HEK293 (cell line): Measurements from ENCODE around the gene CRYBG2.

Experiments used
- CTCF ChIA-PET: fragments of 350-600 bp; formaldehyde crosslinking; extraction: SDS; loops from one replicate; lab custom pipeline; 2021; ENCODE audit warnings: antibody characterized with exemption; lab: Yijun Ruan, JAX
- POLR2A ChIA-PET: fragments of 300-600 bp; formaldehyde crosslinking; extraction: SDS; loops from one replicate; lab custom pipeline; 2020; ENCODE audit warnings: antibody characterized with exemption, inconsistent platforms; lab: Yijun Ruan, JAX
- H3K27ac ChIP-seq: fragments of 200-500 bp; sonication (Bioruptor generic); 2 replicates; pipeline ENCODE4 v1.5.1; 2014; ENCODE audit warnings: low read depth, low read length, control low read depth, inconsistent platforms; ENCODE audit errors: extremely low read depth
- H3K36me3 ChIP-seq, 2 experiments: fragments of 200-500 bp in 1 of 2; sonication (Bioruptor generic) in 1 of 2; 1 replicate in 1 of 2; 2 replicates in 1 of 2; pipeline ENCODE4 v1.5.1; 2014 to 2017; ENCODE audit warnings: inconsistent platforms in 2 of 2, low read length in 2 of 2; ENCODE audit not compliant: control insufficient read depth in 2 of 2, insufficient read depth in 1 of 2
- H3K4me1 ChIP-seq: fragments of 200-500 bp; sonication (Bioruptor generic); 2 replicates; pipeline ENCODE4 v1.5.1; 2014; ENCODE audit warnings: mild to moderate bottlenecking, low read length, inconsistent platforms; ENCODE audit not compliant: control insufficient read depth, insufficient read depth
- H3K4me3 ChIP-seq: 2 replicates; pipeline ENCODE4 v1.5.1; 2011; ENCODE audit warnings: low read depth, mild to moderate bottlenecking, control low read depth, low read length, moderate library complexity
- H3K9me3 ChIP-seq: fragments of 200-500 bp; sonication (Bioruptor generic); 2 replicates; pipeline ENCODE4 v1.5.1; 2014; ENCODE audit warnings: low read depth, low read length, inconsistent platforms; ENCODE audit not compliant: control insufficient read depth, insufficient read depth
- BCL11B ChIP-seq: fragments of 450-650 bp; formaldehyde crosslinking; IDR thresholded peaks from 2 replicates; pipeline ENCODE4 v1.5.1; 2016; ENCODE audit warnings: low read depth, missing biosample characterization, missing genetic modification characterization
- PBX3 ChIP-seq: sonication (generic); formaldehyde crosslinking; IDR thresholded peaks from 2 replicates; pipeline ENCODE4 v1.8.1; 2022; ENCODE audit warnings: mild to moderate bottlenecking, moderate library complexity, missing genetic modification reagents
- SCRT2 ChIP-seq: fragments of 450-650 bp; formaldehyde crosslinking; IDR thresholded peaks from 2 replicates; pipeline ENCODE4 v1.5.1; 2016; ENCODE audit warnings: missing biosample characterization, missing genetic modification characterization
- WT1 ChIP-seq: fragments of 450-650 bp; formaldehyde crosslinking; IDR thresholded peaks from 2 replicates; pipeline ENCODE4 v1.5.1; 2016; ENCODE audit warnings: missing biosample characterization, missing genetic modification characterization
- ZNF391 ChIP-seq: fragments of 450-650 bp; formaldehyde crosslinking; IDR thresholded peaks from 2 replicates; pipeline ENCODE4 v1.5.1; 2016; ENCODE audit warnings: low read depth, missing biosample characterization, missing genetic modification characterization, borderline replicate concordance
- ZNF404 ChIP-seq: fragments of 450-650 bp; formaldehyde crosslinking; IDR thresholded peaks from 2 replicates; pipeline ENCODE4 v1.5.1; 2017; ENCODE audit warnings: missing biosample characterization, missing genetic modification characterization
- ZNF623 ChIP-seq: fragments of 450-650 bp; formaldehyde crosslinking; IDR thresholded peaks from 2 replicates; pipeline ENCODE4 v1.5.1; 2016; ENCODE audit warnings: missing biosample characterization, missing genetic modification characterization
- ZNF629 ChIP-seq: fragments of 450-650 bp; formaldehyde crosslinking; IDR thresholded peaks from 2 replicates; pipeline ENCODE4 v1.5.1; 2017; ENCODE audit warnings: missing biosample characterization, missing genetic modification characterization
- ZNF654 ChIP-seq: fragments of 450-650 bp; formaldehyde crosslinking; IDR thresholded peaks from 2 replicates; pipeline ENCODE4 v1.5.1; 2016; ENCODE audit warnings: low read depth, missing biosample characterization, missing genetic modification characterization
- ZNF704 ChIP-seq: fragments of 450-650 bp; formaldehyde crosslinking; IDR thresholded peaks from 2 replicates; pipeline ENCODE4 v1.5.1; 2016; ENCODE audit warnings: missing biosample characterization, missing genetic modification characterization
- ZNF777 ChIP-seq: fragments of 450-650 bp; formaldehyde crosslinking; IDR thresholded peaks from 2 replicates; pipeline ENCODE4 v1.5.1; 2017; ENCODE audit warnings: missing biosample characterization, missing genetic modification characterization, borderline replicate concordance
- TF ChIP-seq, protein P1 (sequence below): fragments of 450-650 bp; formaldehyde crosslinking; IDR thresholded peaks from 2 replicates; pipeline ENCODE4 v1.5.1; 2017; ENCODE audit warnings: missing biosample characterization, missing genetic modification characterization
- TF ChIP-seq, protein P2 (sequence below): fragments of 450-650 bp; formaldehyde crosslinking; IDR thresholded peaks from 2 replicates; pipeline ENCODE4 v1.5.1; 2016; ENCODE audit warnings: missing biosample characterization, missing genetic modification characterization

CRYBG2 gene

GRCh38 chr1:26297791-26298124, 56.2 kb downstream of the CRYBG2 start:
- peaks cover 0 to 35% of the 10 kb centered on the region in 2 experiments; a peak in 1 of 3 replicates for H3K36me3 ChIP-seq
- H3K4me1 ChIP-seq = no peaks in the 10 kb centered on the region
- no peak for TF ChIP-seq PBX3 (CRISPR knock-in tag)
- TF ChIP-seq ZNF391 (tag by site-specific recombination) = no peak
- no peak for TF ChIP-seq ZNF654 (tag by site-specific recombination)
- TF ChIP-seq, protein P1, sequence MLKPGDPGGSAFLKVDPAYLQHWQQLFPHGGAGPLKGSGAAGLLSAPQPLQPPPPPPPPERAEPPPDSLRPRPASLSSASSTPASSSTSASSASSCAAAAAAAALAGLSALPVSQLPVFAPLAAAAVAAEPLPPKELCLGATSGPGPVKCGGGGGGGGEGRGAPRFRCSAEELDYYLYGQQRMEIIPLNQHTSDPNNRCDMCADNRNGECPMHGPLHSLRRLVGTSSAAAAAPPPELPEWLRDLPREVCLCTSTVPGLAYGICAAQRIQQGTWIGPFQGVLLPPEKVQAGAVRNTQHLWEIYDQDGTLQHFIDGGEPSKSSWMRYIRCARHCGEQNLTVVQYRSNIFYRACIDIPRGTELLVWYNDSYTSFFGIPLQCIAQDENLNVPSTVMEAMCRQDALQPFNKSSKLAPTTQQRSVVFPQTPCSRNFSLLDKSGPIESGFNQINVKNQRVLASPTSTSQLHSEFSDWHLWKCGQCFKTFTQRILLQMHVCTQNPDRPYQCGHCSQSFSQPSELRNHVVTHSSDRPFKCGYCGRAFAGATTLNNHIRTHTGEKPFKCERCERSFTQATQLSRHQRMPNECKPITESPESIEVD (tag by site-specific recombination) = no peak
- TF ChIP-seq WT1 (tag by site-specific recombination) = no peak
- no peak for TF ChIP-seq ZNF704 (tag by site-specific recombination)
- TF ChIP-seq SCRT2 = no peak
- no peak for TF ChIP-seq ZNF777
- no peak overlapping the region for H3K4me3 ChIP-seq
- no peak overlapping the region for H3K27ac ChIP-seq
- no peaks in the 10 kb centered on the region for H3K9me3 ChIP-seq
- POLR2A ChIA-PET = interaction anchor here (0.5 kb wide), 1 partner anchor 392 kb away, joined by 4 read pairs; no protein-coding TSS in a partner anchor
- CTCF ChIA-PET = interaction anchor here (0.8 to 4.7 kb wide), 3 partner anchors 12 to 317 kb away, joined by 3 to 32 read pairs (median 5); no protein-coding TSS in a partner anchor

DNA sequence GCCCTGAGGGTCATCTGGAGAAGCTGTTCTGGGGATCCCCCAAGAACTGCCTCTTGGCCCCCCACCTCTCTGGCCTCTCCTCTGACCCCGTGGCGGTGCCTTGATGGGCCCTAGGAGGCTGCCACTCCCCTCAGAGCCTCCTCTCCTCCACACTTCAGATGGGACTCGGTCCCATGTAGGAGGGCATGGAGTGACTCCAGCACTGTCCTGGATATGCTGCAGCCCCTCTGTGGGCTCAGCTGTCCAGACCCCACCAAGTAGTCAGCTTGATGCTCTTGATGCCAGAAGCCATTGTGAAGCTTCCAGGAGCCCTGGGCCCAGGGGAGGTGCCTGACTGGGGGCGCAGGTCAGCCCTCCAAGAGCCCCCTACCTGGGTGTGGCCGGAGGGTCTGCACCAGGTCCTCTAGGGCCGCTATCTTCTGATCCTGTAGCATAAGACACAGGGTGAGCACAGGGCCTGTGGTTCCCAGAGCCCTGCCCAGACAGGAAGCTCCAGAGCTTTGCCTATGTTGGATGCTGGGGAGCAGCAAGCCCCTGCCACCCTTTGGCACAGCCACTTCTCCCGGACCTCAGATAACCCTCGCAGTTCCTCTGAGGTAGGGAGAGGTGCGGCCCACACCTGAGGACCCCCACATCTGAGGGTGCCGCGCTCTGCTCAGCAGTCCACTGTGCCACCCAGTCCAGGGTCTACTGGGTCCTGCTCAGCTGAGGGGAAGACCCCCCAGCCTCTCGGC, 56.7 kb downstream of the CRYBG2 start:
- H3K4me1 ChIP-seq = no peaks in the 10 kb centered on the region
- no peaks in the 10 kb centered on the region for H3K9me3 ChIP-seq
- no peak overlapping the region for H3K4me3 ChIP-seq
- H3K27ac ChIP-seq = no peak overlapping the region
- H3K36me3 ChIP-seq = peaks cover 0 to 35% of the 10 kb centered on the region in 2 experiments; a peak in 1 of 3 replicates
- POLR2A ChIA-PET = interaction anchor here (0.5 kb wide), 1 partner anchor 392 kb away, joined by 4 read pairs; no protein-coding TSS in a partner anchor
- TF ChIP-seq BCL11B (tag by site-specific recombination) = no peak
- TF ChIP-seq, all 188 proteins: peak for 0
- CTCF ChIA-PET = interaction anchor here (0.8 to 4.7 kb wide), 3 partner anchors 12 to 317 kb away, joined by 3 to 32 read pairs (median 5); no protein-coding TSS in a partner anchor

DNA sequence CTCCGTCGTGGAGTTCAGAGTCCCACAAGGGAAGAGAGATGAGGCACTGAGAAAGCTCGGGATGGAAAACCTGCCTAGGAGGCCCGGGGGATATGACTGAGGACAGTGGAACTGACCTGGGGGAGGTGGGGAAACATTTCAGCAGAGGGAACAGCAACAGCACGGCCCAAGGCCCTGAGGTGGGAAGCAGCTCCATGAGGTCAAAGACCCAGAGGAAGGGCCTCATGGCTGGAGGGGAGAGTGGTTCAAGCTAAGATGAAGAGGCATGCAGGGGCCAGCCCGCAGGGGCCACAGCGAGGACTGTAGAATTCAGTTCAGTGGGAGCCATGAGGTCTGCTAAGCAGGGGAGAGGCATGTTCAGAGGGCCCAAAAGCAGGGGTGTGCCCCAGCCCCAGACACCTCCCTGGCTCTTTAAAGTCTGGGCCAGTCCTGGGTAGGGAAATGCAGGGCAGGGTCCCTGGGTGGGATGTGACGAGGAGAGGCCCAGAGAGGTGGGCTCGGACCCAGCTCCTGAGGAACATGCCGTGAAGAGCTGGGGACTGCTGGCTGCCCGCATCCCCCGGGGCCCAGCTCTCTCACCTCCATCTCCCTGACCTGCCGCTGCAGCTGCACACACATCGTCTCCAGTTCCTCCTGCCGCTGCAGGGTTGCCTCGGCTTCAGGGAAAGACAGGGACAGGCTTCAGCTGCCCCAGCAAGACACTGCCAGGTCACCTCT, 57.4 kb downstream of the CRYBG2 start:
- Histone ChIP-seq H3K4me1 (no peaks in the 10 kb centered on the region), H3K9me3 (no peaks in the 10 kb centered on the region), H3K27ac (no peak overlapping the region), H3K36me3 (peaks cover 0 to 34% of the 10 kb centered on the region in 2 experiments; a peak in 1 of 3 replicates), H3K4me3 (no peak overlapping the region)
- ChIA-PET POLR2A (no interaction called here), CTCF (interaction anchor here (0.6 to 4.7 kb wide), 4 partner anchors 10 to 36 kb away, joined by 3 to 32 read pairs (median 6); no protein-coding TSS in a partner anchor)
- TF ChIP-seq, protein P2, sequence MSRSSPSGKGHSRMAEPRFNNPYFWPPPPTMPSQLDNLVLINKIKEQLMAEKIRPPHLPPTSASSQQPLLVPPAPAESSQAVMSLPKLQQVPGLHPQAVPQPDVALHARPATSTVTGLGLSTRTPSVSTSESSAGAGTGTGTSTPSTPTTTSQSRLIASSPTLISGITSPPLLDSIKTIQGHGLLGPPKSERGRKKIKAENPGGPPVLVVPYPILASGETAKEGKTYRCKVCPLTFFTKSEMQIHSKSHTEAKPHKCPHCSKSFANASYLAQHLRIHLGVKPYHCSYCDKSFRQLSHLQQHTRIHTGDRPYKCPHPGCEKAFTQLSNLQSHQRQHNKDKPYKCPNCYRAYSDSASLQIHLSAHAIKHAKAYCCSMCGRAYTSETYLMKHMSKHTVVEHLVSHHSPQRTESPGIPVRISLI = no peak
- no peak for TF ChIP-seq ZNF629 (tag by site-specific recombination)
- TF ChIP-seq ZNF404 = no peak
- peak; percentile 38; the same call in 1 of the 2 replicates for TF ChIP-seq ZNF623
